Neuronal stem cell (in vitro differentiated cells): ENCODE results near the gene CD302.
"Not testable (repeated sequence)": the region's sequence is repeated elsewhere in the genome, so short reads cannot be mapped to it uniquely, and the experiment has no call there.

Source experiments
- DNase-seq: peaks from one replicate; pipeline ENCODE4 v3.0.0-alpha.2; 2013; ENCODE audit warnings: low spot score
- H2AFZ ChIP-seq: one replicate; pipeline ENCODE4 v1.6.1; 2013; ENCODE audit warnings: mild to moderate bottlenecking, low read length, inconsistent platforms
- H2AK5ac ChIP-seq: 2 replicates; pipeline ENCODE4 v1.6.1; 2013; ENCODE audit warnings: low read depth, mild to moderate bottlenecking, inconsistent platforms, low read length, moderate library complexity, mixed read lengths
- H2BK120ac ChIP-seq: 2 replicates; pipeline ENCODE4 v1.6.1; 2013; ENCODE audit warnings: low read depth, mild to moderate bottlenecking, inconsistent platforms, low read length, moderate library complexity, mixed read lengths
- H2BK12ac ChIP-seq: one replicate; pipeline ENCODE4 v1.6.1; 2013; ENCODE audit warnings: low read length, inconsistent platforms
- H2BK15ac ChIP-seq: 2 replicates; pipeline ENCODE4 v1.6.1; 2013; ENCODE audit warnings: mild to moderate bottlenecking, low read length, inconsistent platforms, mixed read lengths
- H2BK5ac ChIP-seq: one replicate; pipeline ENCODE4 v1.6.1; 2013; ENCODE audit warnings: inconsistent platforms, mild to moderate bottlenecking, low read length, moderate library complexity
- H3K14ac ChIP-seq: one replicate; pipeline ENCODE4 v1.6.1; 2013; ENCODE audit warnings: low read length, inconsistent platforms
- H3K18ac ChIP-seq: 2 replicates; pipeline ENCODE4 v1.6.1; 2013; ENCODE audit warnings: low read length, inconsistent platforms
- H3K23ac ChIP-seq: 2 replicates; pipeline ENCODE4 v1.6.1; 2013; ENCODE audit warnings: low read depth, mild to moderate bottlenecking, mixed read lengths, low read length, inconsistent platforms; ENCODE audit not compliant: poor library complexity
- H3K27ac ChIP-seq: replicated peaks from 3 replicates; pipeline ENCODE4 v1.5.1; 2013; ENCODE audit warnings: low read length, inconsistent platforms
- H3K27me3 ChIP-seq, 3 experiments: 2 replicates each; pipeline ENCODE4 v1.6.1; 2013; ENCODE audit warnings: low read length in 3 of 3, mild to moderate bottlenecking in 2 of 3, inconsistent platforms in 1 of 3, low read depth in 1 of 3, mixed read lengths in 1 of 3, moderate library complexity in 1 of 3; ENCODE audit not compliant: control insufficient read depth in 3 of 3, insufficient read depth in 3 of 3
- H3K36me3 ChIP-seq, 2 donors: replicated peaks in 1 of 2; 2 replicates each; pipeline ENCODE4 v1.6.1; 2013; ENCODE audit warnings: low read length in 2 of 2; ENCODE audit not compliant: control insufficient read depth in 2 of 2, insufficient read depth in 2 of 2
- H3K4ac ChIP-seq: 2 replicates; pipeline ENCODE4 v1.6.1; 2013; ENCODE audit warnings: inconsistent platforms, mild to moderate bottlenecking, low read length, moderate library complexity
- H3K4me1 ChIP-seq, 2 donors: 1 replicate in 1 of 2; 2 replicates in 1 of 2; pipeline ENCODE4 v1.6.1; 2013; ENCODE audit warnings: low read length in 2 of 2, low read depth in 1 of 2; ENCODE audit not compliant: control insufficient read depth in 2 of 2, insufficient read depth in 1 of 2
- H3K4me2 ChIP-seq: one replicate; pipeline ENCODE4 v1.6.1; 2013; ENCODE audit warnings: mild to moderate bottlenecking, low read length, inconsistent platforms; ENCODE audit not compliant: insufficient read depth, poor library complexity, severe bottlenecking
- H3K4me3 ChIP-seq, 2 donors: 2 replicates each; pipeline ENCODE4 v1.5.1; 2013; ENCODE audit warnings: low read length in 2 of 2, mild to moderate bottlenecking in 2 of 2, inconsistent platforms in 1 of 2, moderate library complexity in 1 of 2
- H3K79me1 ChIP-seq: one replicate; pipeline ENCODE4 v1.6.1; 2013; ENCODE audit warnings: low read depth, mild to moderate bottlenecking, inconsistent platforms, low read length, moderate library complexity
- H3K9ac ChIP-seq: one replicate; pipeline ENCODE4 v1.6.1; 2013; ENCODE audit warnings: mild to moderate bottlenecking, low read depth, low read length, inconsistent platforms; ENCODE audit not compliant: poor library complexity
- H3K9me3 ChIP-seq, 2 donors: replicated peaks in 1 of 2; 2 replicates each; pipeline versions ENCODE3 to v1.6.1; 2013; ENCODE audit warnings: low read length in 2 of 2, mild to moderate bottlenecking in 2 of 2, inconsistent platforms in 1 of 2, low read depth in 1 of 2, mixed read lengths in 1 of 2, moderate library complexity in 1 of 2; ENCODE audit not compliant: control insufficient read depth in 2 of 2, insufficient read depth in 1 of 2
- H4K8ac ChIP-seq: one replicate; pipeline ENCODE4 v1.6.1; 2013; ENCODE audit warnings: low read depth, mild to moderate bottlenecking, inconsistent platforms, low read length, moderate library complexity
- H4K91ac ChIP-seq: one replicate; pipeline ENCODE4 v1.6.1; 2013; ENCODE audit warnings: low read length, low read depth, mild to moderate bottlenecking, inconsistent platforms; ENCODE audit not compliant: poor library complexity
- WGBS, 2 donors: extraction: QIAGEN DNeasy Blood & Tissue Kit; methylation state at CpG; one replicate each; pipeline ENCODE4 v1.1.7; 2013; ENCODE audit warnings: missing lambda C conversion rate in 2 of 2, mixed read lengths in 1 of 2; ENCODE audit not compliant: insufficient read length in 2 of 2, insufficient replicate concordance in 1 of 2; ENCODE audit errors: extremely low coverage in 2 of 2; 5-methylcytosine and 5-hydroxymethylcytosine counted together

CD302 gene

DNA sequence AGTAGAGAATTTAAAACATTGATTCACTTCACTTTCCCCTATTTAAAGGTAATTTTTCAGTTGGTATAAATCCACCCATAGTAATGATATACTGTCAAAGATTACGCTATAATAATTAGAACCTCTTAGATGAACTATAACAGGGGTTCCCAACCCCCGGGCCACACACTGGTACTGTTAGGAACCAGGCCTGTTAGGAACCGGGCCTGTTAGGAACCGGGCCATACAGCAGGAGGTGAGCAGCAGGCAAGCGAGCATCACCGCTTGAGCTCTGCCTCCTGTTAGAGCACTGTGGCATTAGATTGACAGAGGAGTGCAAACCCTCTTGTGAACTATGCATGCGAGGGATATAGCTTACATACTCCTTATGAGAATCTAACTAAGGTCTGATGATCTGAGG, 34.0 kb upstream of the CD302 start:
- Histone ChIP-seq H2BK15ac (no peak overlapping the region), H3K36me3 (no peaks in the 10 kb centered on the region), H3K79me1 (no peaks in the 10 kb centered on the region), H2AK5ac (no peak overlapping the region), H2AFZ (no peak overlapping the region), H3K18ac (no peak overlapping the region), H2BK12ac (no peak overlapping the region), H3K4me2 (no peak overlapping the region), H3K9ac (no peak overlapping the region), H3K9me3 (no peaks in the 10 kb centered on the region), H2BK120ac (no peak overlapping the region), H3K4ac (no peak overlapping the region), H3K4me3 (no peak overlapping the region), H4K8ac (no peak overlapping the region), H3K27me3 (peaks cover 0 to 3% (median 0%) of the 10 kb centered on the region in 3 experiments), H4K91ac (no peak overlapping the region), H3K23ac (no peak overlapping the region), H3K4me1 (no peaks in the 10 kb centered on the region), H3K27ac (no peak overlapping the region), H2BK5ac (no peak overlapping the region), H3K14ac (no peak overlapping the region)
- no peak for DNase-seq
- no CpG with 5 or more reads among the region's 7 CpGs for WGBS, 2 donors

DNA sequence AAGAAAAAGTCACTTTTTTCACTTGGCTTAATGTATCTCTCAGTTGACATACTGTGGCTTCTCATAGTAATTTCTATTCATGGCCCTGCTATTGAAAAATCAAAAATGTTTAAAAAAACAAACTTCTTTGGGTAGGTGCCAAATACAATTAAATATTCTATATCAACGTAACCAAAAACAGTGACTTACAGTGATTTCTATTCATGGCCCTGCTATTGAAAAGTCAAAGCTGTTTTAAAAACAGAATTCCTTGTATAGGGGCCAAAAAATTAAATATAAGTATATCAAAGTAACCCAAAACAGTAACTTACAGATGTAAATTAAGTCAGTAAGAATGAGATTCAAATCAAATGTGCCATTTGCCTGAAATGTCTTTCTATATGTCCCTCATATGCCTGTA, 31.4 kb upstream of the CD302 start:
- no peak overlapping the region for H3K14ac ChIP-seq
- H2BK12ac ChIP-seq = no peak overlapping the region
- H4K91ac ChIP-seq = no peak overlapping the region
- H3K9me3 ChIP-seq = no peaks in the 10 kb centered on the region
- H3K4ac ChIP-seq = no peak overlapping the region
- no peaks in the 10 kb centered on the region for H3K36me3 ChIP-seq
- H3K27ac ChIP-seq = no peak overlapping the region
- H3K27me3 ChIP-seq = no peaks in the 10 kb centered on the region
- H3K4me1 ChIP-seq = no peaks in the 10 kb centered on the region
- H3K9ac ChIP-seq = no peak overlapping the region
- H2BK5ac ChIP-seq = no peak overlapping the region
- no peak overlapping the region for H3K4me3 ChIP-seq
- H2BK120ac ChIP-seq = no peak overlapping the region
- H2BK15ac ChIP-seq = no peak overlapping the region
- no peak overlapping the region for H3K18ac ChIP-seq
- H2AK5ac ChIP-seq = no peak overlapping the region
- H2AFZ ChIP-seq = no peak overlapping the region
- DNase-seq = no peak
- no peak overlapping the region for H3K4me2 ChIP-seq
- H4K8ac ChIP-seq = no peak overlapping the region
- WGBS, 2 donors = no CpG with 5 or more reads among the region's 1 CpG
- no peaks in the 10 kb centered on the region for H3K79me1 ChIP-seq
- no peak overlapping the region for H3K23ac ChIP-seq

DNA sequence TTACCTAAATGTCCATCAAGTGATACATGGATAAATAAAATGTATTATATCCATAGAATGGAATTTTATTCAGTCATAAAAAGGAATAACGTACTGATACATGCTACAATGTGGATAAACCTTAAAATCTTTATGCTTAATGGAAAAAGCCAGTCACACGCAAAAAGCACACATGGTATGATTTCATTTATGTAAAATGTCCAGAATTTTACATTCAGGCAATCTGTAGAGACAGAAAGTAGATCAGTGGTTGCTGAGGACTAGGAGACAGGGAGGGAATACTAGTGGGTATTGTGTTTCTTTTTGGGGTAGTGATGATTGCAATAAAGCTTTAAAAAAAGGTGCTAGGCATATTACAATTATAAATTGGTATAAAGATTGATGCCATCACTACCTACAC, 30.7 kb upstream of the CD302 start:
- H3K4ac ChIP-seq = no peak overlapping the region
- H4K91ac ChIP-seq = no peak overlapping the region
- H3K4me2 ChIP-seq = no peak overlapping the region
- H3K9ac ChIP-seq = no peak overlapping the region
- H3K4me1 ChIP-seq = no peaks in the 10 kb centered on the region
- H2BK120ac ChIP-seq = no peak overlapping the region
- H2BK15ac ChIP-seq = no peak overlapping the region
- H3K27me3 ChIP-seq = no peaks in the 10 kb centered on the region
- no peak overlapping the region for H3K4me3 ChIP-seq
- no CpG with 5 or more reads among the region's 2 CpGs for WGBS, 2 donors
- H3K9me3 ChIP-seq = no peaks in the 10 kb centered on the region
- H3K27ac ChIP-seq = no peak overlapping the region
- H3K18ac ChIP-seq = no peak overlapping the region
- DNase-seq = no peak
- no peaks in the 10 kb centered on the region for H3K36me3 ChIP-seq
- no peak overlapping the region for H2AK5ac ChIP-seq
- no peaks in the 10 kb centered on the region for H3K79me1 ChIP-seq
- H3K23ac ChIP-seq = no peak overlapping the region
- no peak overlapping the region for H4K8ac ChIP-seq
- H2AFZ ChIP-seq = no peak overlapping the region
- no peak overlapping the region for H3K14ac ChIP-seq
- no peak overlapping the region for H2BK12ac ChIP-seq
- H2BK5ac ChIP-seq = no peak overlapping the region

DNA sequence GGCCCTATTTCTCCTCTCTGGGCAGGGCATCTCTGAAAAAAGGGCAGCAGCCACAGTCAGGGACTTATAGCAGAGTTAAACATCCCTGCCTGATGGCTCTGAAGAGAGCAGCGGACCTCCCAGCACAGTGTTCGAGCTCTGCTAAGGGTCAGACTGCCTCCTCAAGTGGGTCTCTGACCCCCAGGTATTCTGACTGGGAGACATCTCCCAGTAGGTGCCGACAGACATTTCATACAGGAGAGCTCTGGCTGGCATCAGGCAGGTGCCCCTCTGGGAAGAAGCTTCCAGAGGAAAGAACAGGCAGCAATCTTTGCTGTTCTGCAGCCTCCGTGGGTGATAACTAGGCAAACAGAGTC, 24.4 kb upstream of the CD302 start:
- H3K4me2 ChIP-seq, H3K4ac ChIP-seq, H3K27me3 ChIP-seq, H3K9me3 ChIP-seq, H4K8ac ChIP-seq, H3K23ac ChIP-seq, H2AK5ac ChIP-seq, H2AFZ ChIP-seq, H3K14ac ChIP-seq, H3K4me3 ChIP-seq, H2BK5ac ChIP-seq, H2BK12ac ChIP-seq, H3K9ac ChIP-seq, H4K91ac ChIP-seq, H3K79me1 ChIP-seq, H3K4me1 ChIP-seq, H2BK120ac ChIP-seq, H3K27ac ChIP-seq, H2BK15ac ChIP-seq, H3K18ac ChIP-seq, H3K36me3 ChIP-seq, DNase-seq: not testable (repeated sequence)
- no CpG with 5 or more reads among the region's 4 CpGs for WGBS, 2 donors
